Measurements from ENCODE around the gene CXCL5.
"Not testable (repeated sequence)": the region's sequence is repeated elsewhere in the genome, so short reads cannot be mapped to it uniquely, and the experiment has no call there.

Gene CXCL5

DNA sequence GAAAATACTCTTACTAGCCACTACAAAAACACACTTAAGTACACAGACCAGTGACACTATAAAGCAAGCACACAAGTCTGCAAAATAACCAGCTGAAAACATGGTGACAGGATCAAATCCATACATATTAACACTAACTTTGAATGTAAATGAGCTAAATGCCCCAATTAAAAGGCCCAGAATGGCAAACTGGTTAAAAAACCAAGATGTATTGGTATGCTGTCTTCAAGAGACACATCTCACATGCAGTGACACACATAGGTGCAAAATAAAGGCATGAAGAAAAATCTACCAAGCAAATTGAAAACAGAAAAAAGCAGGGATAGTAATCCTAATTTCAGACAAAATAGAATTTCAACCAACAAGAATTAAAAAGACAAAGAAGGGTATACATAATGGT is 27.5 kb downstream of the CXCL5 start:
- no peak for TF ChIP-seq ZFX (IDR thresholded peaks at IDR 0.05)
- TF ChIP-seq, protein P1, sequence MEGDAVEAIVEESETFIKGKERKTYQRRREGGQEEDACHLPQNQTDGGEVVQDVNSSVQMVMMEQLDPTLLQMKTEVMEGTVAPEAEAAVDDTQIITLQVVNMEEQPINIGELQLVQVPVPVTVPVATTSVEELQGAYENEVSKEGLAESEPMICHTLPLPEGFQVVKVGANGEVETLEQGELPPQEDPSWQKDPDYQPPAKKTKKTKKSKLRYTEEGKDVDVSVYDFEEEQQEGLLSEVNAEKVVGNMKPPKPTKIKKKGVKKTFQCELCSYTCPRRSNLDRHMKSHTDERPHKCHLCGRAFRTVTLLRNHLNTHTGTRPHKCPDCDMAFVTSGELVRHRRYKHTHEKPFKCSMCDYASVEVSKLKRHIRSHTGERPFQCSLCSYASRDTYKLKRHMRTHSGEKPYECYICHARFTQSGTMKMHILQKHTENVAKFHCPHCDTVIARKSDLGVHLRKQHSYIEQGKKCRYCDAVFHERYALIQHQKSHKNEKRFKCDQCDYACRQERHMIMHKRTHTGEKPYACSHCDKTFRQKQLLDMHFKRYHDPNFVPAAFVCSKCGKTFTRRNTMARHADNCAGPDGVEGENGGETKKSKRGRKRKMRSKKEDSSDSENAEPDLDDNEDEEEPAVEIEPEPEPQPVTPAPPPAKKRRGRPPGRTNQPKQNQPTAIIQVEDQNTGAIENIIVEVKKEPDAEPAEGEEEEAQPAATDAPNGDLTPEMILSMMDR (conservative IDR thresholded peaks at IDR 0.05), result no peak
- H3K27ac ChIP-seq, result no peak overlapping the region

DNA sequence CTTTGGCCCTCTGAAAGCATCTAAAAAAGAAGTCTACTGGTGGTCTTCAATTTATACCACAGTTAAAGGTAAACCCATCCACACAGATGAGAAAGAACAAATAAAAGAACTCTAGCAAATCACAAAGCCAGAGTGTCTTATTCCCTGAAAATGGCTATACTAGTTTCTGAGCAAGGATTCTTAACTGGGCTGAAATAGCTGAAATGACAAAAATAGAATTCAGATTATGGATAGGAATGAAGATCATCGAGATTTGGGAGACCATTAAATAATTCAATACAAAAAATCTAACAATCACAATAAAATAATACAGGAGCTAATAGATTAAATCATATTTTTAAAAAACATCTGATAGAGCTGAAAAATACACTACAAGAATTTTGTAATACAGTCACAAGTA is 28.5 kb downstream of the CXCL5 start:
- H3K27ac ChIP-seq, result no peak overlapping the region
- TF ChIP-seq, protein P1 (conservative IDR thresholded peaks at IDR 0.05), result no peak
- no peak for TF ChIP-seq ZFX (IDR thresholded peaks at IDR 0.05)

DNA sequence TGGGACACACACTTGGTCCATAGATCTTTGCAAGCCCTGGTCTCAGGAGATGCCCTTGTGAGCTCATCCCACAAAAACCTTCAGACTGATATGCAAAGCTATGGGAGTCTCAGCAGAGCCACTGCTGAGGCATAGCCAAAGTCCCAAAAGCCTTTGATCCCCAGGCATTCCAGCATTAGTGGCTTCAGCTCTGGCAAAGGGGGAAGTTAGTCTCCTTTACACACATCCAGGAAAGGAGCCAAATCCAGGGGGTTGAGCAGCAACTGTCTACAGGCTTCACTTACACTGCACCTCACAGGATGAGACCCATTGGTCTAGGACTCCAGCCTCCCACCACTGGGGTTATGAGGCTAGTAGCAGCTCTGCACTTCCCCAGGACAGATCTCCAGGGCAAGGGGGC is 30.6 kb downstream of the CXCL5 start:
- no peak for TF ChIP-seq ZFX (IDR thresholded peaks at IDR 0.05)
- TF ChIP-seq, protein P1 (conservative IDR thresholded peaks at IDR 0.05), result no peak
- no peak overlapping the region for H3K27ac ChIP-seq

DNA sequence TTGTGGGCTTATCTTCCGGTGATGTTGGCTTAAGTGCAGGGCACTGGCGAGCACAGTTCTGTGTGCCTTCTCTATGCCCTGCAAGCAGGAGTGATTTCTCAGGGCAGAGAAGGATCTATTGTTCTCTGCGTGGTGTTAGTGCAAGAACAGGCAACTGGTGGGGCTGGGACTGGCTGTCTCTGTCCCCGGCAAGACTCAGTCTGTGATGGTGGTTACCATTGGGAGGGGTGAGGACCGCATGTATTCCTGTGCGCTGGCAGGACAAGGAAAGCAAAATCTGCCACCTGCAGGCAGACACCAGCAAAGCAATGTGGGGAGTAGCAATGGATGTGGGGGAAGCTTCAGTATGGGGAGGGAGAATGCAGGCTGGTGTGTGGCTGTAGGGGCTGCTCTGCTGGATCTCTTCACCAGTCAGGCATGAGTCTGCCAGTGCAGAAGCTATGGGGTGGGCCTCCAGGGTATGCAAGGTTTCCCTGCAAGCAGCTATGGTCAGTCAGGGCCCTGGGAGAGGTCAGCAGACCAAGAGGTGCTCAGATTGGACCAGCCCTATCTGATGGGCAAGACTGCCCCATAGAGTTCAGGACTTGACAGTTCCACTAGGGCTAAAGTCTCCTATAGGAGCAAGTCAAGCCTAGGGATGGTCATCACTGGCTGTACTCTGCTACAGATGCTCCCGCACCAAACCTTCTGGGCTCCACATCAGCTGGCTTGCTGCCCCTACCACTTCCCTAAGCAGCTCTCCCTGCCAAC is 33.4 kb downstream of the CXCL5 start:
- no peak overlapping the region for H3K27ac ChIP-seq
- TF ChIP-seq, protein P1 (conservative IDR thresholded peaks at IDR 0.05), result peak; percentile 44
- TF ChIP-seq ZFX (IDR thresholded peaks at IDR 0.05), result no peak

DNA sequence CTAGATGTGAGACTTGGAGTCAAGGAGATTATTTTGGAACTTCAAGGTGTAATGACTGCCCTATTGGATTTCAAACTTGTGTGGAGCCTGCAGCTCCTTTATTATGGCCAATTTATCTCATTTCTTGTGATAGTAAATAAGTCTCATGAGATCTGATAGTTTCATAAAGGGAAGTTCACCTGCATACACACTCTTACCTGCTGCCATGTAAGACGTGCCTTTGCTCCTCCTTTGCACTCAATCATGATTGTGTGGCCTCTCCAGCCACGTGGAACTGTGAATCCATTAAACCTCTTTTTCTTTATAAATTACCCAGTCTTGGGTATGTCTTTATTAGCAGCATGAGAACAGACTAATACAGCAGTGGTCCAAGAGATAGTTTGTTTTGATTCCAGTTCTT is 35.8 kb downstream of the CXCL5 start:
- TF ChIP-seq, protein P1 (conservative IDR thresholded peaks at IDR 0.05), result no peak
- no peak for TF ChIP-seq ZFX (IDR thresholded peaks at IDR 0.05)
- no peak overlapping the region for H3K27ac ChIP-seq

DNA sequence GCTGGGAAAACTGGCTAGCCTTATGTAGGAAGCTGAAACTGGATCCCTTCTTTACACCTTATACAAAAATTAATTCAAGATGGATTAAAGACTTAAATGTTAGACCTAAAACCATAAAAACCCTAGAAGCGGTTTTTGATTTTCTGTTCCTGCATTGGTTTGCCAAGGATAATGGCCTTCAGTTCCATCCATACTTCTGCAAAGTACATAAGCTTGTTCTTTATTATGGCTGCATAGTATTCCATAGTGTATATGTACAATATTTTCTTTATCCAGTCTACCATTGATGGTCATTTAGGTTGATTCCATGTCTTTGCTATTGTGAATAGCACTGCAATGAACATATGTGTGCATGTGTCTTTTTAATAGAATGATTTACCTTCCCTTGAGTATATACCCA is 39.4 kb downstream of the CXCL5 start:
- not testable (repeated sequence) for H3K27ac ChIP-seq

DNA sequence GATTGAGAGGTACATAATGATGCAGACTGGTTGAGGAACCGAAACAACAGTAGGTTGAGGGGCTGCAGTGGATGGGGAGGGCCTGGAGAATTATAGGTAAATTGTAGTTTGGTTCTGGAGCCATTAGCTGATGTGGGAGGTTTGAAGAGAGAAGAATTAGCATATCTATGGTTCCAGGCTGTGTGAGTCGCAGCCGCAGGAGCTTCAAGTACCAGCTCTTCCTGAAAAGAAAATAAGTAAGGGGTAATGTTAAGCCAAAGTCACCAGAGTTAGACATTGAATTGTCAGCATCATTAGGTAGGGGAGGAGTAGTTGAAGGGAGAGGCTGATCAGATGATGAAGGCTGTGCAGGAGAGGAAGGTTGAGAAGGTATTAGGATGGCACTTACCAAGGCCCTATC is 46.1 kb downstream of the CXCL5 start:
- no peak overlapping the region for H3K27ac ChIP-seq
- TF ChIP-seq, protein P1 (conservative IDR thresholded peaks at IDR 0.05), result no peak
- no peak for TF ChIP-seq ZFX (IDR thresholded peaks at IDR 0.05)

DNA sequence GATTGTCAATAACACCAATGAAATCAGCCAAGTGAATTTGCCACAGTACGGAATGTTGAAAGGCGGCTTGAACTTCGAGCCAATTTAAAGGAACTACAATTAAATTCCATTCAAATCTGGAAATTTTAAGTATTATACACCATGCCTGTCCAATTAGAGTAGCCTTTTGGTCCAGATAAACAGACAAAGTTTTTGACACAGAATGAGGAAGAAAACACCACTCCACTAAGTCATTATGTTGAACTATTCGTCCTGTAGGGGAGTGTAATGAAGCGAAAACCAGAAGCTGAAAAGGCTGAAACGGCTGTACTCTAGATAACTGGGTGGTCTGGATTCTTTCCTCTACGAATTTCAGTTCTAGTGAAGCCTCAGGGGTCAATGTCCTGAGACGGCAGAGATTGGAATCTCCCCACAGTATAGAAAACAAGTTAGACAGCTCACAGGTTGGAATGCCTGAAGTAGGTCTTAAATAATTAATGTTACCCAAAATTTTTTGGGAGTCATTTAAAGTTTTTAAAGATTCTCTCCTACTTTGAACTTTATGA is 48.0 kb downstream of the CXCL5 start:
- not testable (repeated sequence) for H3K27ac ChIP-seq

Data from C4-2B (cell line).